Globus pallidus (tissue), 1 donor: ENCODE results near the gene IGSF9B.

Experiments used
- DNase-seq: peaks from one replicate; pipeline ENCODE4 v3.0.0-alpha.2; 2015; ENCODE audit warnings: low spot score

IGSF9B gene

GRCh38 chr11:133936592-133936991 lies 20.2 kb downstream of the IGSF9B start:
- no peak for DNase-seq

GRCh38 chr11:133936136-133936535 lies 20.6 kb downstream of the IGSF9B start:
- DNase-seq: no peak

- DNase-seq: no peak
These were observed 21.2 kb downstream of the IGSF9B start for GRCh38 chr11:133935551-133935910.

GRCh38 chr11:133934599-133935550 lies 21.9 kb downstream of the IGSF9B start:
- DNase-seq: peak; percentile 94

GRCh38 chr11:133934096-133934495 lies 22.7 kb downstream of the IGSF9B start:
- DNase-seq: no peak

GRCh38 chr11:133931449-133932060 lies 25.2 kb downstream of the IGSF9B start:
- DNase-seq: no peak

- no peak for DNase-seq
These were observed 25.9 kb downstream of the IGSF9B start for GRCh38 chr11:133930767-133931448.

GRCh38 chr11:133930053-133930766 lies 26.6 kb downstream of the IGSF9B start:
- DNase-seq: no peak

- DNase-seq: no peak
These were observed 27.2 kb downstream of the IGSF9B start for GRCh38 chr11:133929401-133930052.

- no peak for DNase-seq
These were observed 28.1 kb downstream of the IGSF9B start for GRCh38 chr11:133928628-133929059.

GRCh38 chr11:133927690-133928627 lies 28.8 kb downstream of the IGSF9B start:
- peak; percentile 46 for DNase-seq

GRCh38 chr11:133926466-133927246 lies 30.1 kb downstream of the IGSF9B start:
- DNase-seq: no peak

GRCh38 chr11:133925756-133926155 lies 31.0 kb downstream of the IGSF9B start:
- no peak for DNase-seq

- DNase-seq: no peak
These were observed 32.1 kb downstream of the IGSF9B start for GRCh38 chr11:133924661-133925060.

- DNase-seq: no peak
These were observed 34.5 kb downstream of the IGSF9B start for GRCh38 chr11:133922078-133922870.

- no peak for DNase-seq
These were observed 35.3 kb downstream of the IGSF9B start for GRCh38 chr11:133921513-133921912.

- DNase-seq: no peak
These were observed 35.7 kb downstream of the IGSF9B start for GRCh38 chr11:133921026-133921425.

GRCh38 chr11:133920109-133920990 lies 36.4 kb downstream of the IGSF9B start:
- DNase-seq: no peak
